Caco-2 (cell line): Measurements from ENCODE around the gene CDK5RAP1. TPM values are rescaled to one million over a fixed set of nuclear protein-coding genes. Genes with fewer than 3 reads are reported as not detected.

Source experiments
- BruUV-seq: library from RNA; stranded (reverse); fragments of 400-500 nt; replicated peaks from 2 replicates; lab custom pipeline; 2021; lab: Mats Ljungman, UMichigan
- CTCF ChIA-PET: fragments of 300-600 bp; sonication (Branson Sonifier 250); formaldehyde crosslinking; loops from one replicate; lab custom pipeline; 2022; ENCODE audit warnings: antibody characterized with exemption; lab: Charles Lee
- POLR2A ChIA-PET: fragments of 300-600 bp; sonication (Branson Sonifier 250); formaldehyde crosslinking; loops from one replicate; lab custom pipeline; 2022; ENCODE audit warnings: antibody characterized with exemption; lab: Charles Lee
- DNase-seq, 2 experiments: peaks; one replicate each; pipeline versions ENCODE4 v3.0.0 to v3.0.0-alpha.2; 2020 to 2022
- H3K27me3 ChIP-seq: replicated peaks from 2 replicates; pipeline ENCODE4 v1.6.0; 2011; ENCODE audit warnings: low read length; ENCODE audit not compliant: control insufficient read depth, insufficient read depth
- H3K36me3 ChIP-seq: 2 replicates; pipeline ENCODE4 v1.5.1; 2011; ENCODE audit warnings: low read length; ENCODE audit not compliant: control insufficient read depth, insufficient read depth
- H3K4me1 ChIP-seq: fragments of 250-450 bp; sonication (Bioruptor Pico); 2 replicates; pipeline ENCODE4 v1.5.1; 2020; ENCODE audit warnings: mild to moderate bottlenecking
- H3K4me3 ChIP-seq: 2 replicates; pipeline ENCODE4 v1.5.1; 2011; ENCODE audit warnings: low read depth, mild to moderate bottlenecking, control low read depth, low read length
- H3K9me3 ChIP-seq: fragments of 250-450 bp; sonication (Bioruptor Pico); 2 replicates; pipeline ENCODE4 v1.5.1; 2020; ENCODE audit warnings: mild to moderate bottlenecking, moderate library complexity
- H3K27ac Mint-ChIP-seq: one replicate; pipeline ENCODE4 v1.8.0; 2022; ENCODE audit warnings: mixed read lengths; ENCODE audit not compliant: unreplicated experiment
- H3K27me3 Mint-ChIP-seq: one replicate; pipeline ENCODE4 v1.8.0; 2022; ENCODE audit warnings: mixed read lengths; ENCODE audit not compliant: insufficient read depth, unreplicated experiment
- H3K36me3 Mint-ChIP-seq: one replicate; pipeline ENCODE4 v1.8.0; 2022; ENCODE audit warnings: mild to moderate bottlenecking, mixed read lengths; ENCODE audit not compliant: insufficient read depth, unreplicated experiment
- H3K4me1 Mint-ChIP-seq: one replicate; pipeline ENCODE4 v1.8.0; 2022; ENCODE audit warnings: low read depth, mixed read lengths; ENCODE audit not compliant: unreplicated experiment
- H3K4me3 Mint-ChIP-seq: one replicate; pipeline ENCODE4 v1.8.0; 2022; ENCODE audit warnings: mild to moderate bottlenecking, moderate library complexity, mixed read lengths; ENCODE audit not compliant: unreplicated experiment
- H3K9me3 Mint-ChIP-seq: one replicate; pipeline ENCODE4 v1.8.0; 2022; ENCODE audit warnings: mixed read lengths; ENCODE audit not compliant: unreplicated experiment
- CTCF ChIP-seq, 2 experiments: fragments of 200-600 bp in 1 of 2; IDR thresholded peaks; 1 replicate in 1 of 2; 2 replicates in 1 of 2; pipeline versions ENCODE4 v1.5.1 to v1.8.0; 2011 to 2022; ENCODE audit warnings: antibody characterized with exemption in 1 of 2, control low read depth in 1 of 2, inconsistent platforms in 1 of 2, low read depth in 1 of 2, low read length in 1 of 2, mild to moderate bottlenecking in 1 of 2, moderate library complexity in 1 of 2; ENCODE audit not compliant: insufficient read depth in 1 of 2, severe bottlenecking in 1 of 2, unreplicated experiment in 1 of 2
- intact Hi-C: fragments of 100-400 bp; cut with micrococcal nuclease; formaldehyde crosslinking; loops from one replicate; pipeline ENCODE4 v1.10.0; 2022; ENCODE audit not compliant: unreplicated experiment
- total RNA-seq: library from RNA; stranded (reverse); gene quantifications from 2 replicates; pipeline ENCODE4 v1.2.3, GENCODE V29; 2022

CDK5RAP1 gene
- total RNA-seq, 1 experiment from 2014 or later = 116 TPM

DNA sequence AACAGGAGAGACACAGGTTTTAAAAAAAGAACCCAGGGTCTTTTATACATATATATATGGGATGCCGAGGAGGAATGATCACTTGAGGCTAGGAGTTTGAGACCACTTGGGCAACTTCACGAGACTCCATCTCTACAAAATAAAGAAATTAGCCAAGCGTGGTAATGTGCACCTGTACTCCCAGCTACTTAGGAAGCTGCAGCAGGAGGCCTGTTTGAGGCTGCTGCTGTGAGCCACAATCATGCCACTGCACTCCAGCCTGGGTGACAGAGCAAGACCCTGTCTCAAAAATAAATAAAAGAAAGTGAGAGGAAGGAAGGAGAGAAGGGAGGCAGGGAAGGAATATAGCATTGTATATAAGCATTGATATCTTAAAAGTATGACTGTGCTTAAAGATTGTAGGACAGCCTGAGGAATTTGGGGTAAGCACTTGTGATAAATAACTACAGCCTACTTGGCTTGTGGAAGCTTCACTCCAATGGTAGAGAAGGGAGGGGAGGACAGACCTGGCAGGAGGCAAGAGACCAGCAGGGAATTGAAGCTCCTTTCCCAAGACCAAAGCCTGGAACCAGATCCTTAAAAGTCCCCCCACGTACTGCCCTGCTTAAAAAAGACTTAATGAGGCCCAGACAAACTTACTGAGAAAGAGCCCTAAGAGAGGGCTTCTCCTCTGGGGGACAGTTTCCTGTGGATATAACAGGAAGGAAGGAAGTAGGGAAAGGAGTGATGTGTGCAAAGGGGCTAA is 44.7 kb upstream of the CDK5RAP1 start:
- no peaks in the 10 kb centered on the region for H3K27me3 Mint-ChIP-seq
- ChIA-PET CTCF (interaction anchor here (1.3 to 2.3 kb wide), 2 partner anchors 45 to 222 kb away, joined by 3 to 13 read pairs; partner anchors contain the start of gene CDK5RAP1), POLR2A (interaction anchor here (0.6 kb wide), 1 partner anchor 190 kb away, joined by 3 read pairs; no protein-coding TSS in a partner anchor)
- peaks cover 26% of the 10 kb centered on the region for H3K4me1 Mint-ChIP-seq
- H3K9me3 ChIP-seq = no peaks in the 10 kb centered on the region
- intact Hi-C loops = no loop called here
- H3K4me1 ChIP-seq = peaks cover 16% of the 10 kb centered on the region
- peaks cover 10% of the 10 kb centered on the region for H3K9me3 Mint-ChIP-seq
- H3K27me3 ChIP-seq = no peaks in the 10 kb centered on the region
- H3K36me3 Mint-ChIP-seq = no peaks in the 10 kb centered on the region
- H3K36me3 ChIP-seq = no peaks in the 10 kb centered on the region
- BruUV-seq = no TSS peak
- TF ChIP-seq CTCF (IDR thresholded peaks at IDR 0.05; ENCODE audit: insufficient read depth in 1 of 2, low read depth in 1 of 2, low read length in 1 of 2, severe bottlenecking in 1 of 2, unreplicated experiment in 1 of 2) = no peak
- no peak overlapping the region for H3K4me3 Mint-ChIP-seq
- no peak for DNase-seq
- H3K27ac Mint-ChIP-seq = no peak overlapping the region
- H3K4me3 ChIP-seq = no peak overlapping the region

DNA sequence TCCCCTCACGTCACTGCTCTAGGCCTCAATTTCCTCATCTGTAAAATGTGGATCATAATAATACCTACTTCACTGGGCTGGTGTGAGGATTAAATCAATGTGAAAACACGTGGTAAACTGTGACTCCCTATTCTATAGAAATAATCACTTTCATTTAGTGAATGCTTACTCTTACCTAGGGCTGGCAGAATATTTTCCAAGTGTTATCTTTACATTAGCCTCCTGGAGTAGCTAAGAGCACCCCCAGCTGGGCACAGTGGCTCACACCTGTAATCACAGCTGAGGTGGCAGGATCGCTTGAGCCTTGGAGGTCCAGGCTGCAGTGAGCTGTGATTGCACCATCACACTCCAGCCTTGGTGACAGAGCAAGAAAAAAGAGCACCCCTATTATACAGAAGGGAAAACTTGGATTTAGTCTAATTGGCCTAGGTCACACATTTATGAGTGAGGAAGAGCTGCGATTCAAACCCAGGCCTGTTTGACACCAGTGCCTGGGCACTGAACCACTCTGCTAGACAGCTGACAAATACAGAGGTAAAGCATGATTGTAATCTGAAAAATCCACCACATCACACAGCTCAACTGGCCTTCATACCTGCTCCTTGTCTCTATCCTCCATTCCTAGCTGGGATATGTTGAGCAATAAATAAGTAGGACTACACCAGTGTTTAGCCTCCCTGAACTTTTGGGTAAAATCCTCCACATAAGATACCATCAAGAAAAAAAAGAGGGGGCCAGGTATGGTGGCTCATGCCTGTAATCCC is 43.7 kb upstream of the CDK5RAP1 start:
- peak; percentile 17 to 56 for TF ChIP-seq CTCF (IDR thresholded peaks at IDR 0.05; ENCODE audit: insufficient read depth in 1 of 2, low read depth in 1 of 2, low read length in 1 of 2, severe bottlenecking in 1 of 2, unreplicated experiment in 1 of 2)
- peaks cover 10% of the 10 kb centered on the region for H3K9me3 Mint-ChIP-seq
- H3K9me3 ChIP-seq = no peaks in the 10 kb centered on the region
- DNase-seq = peak; percentile 64 to 67
- ChIA-PET POLR2A (interaction anchor here (0.6 to 1.7 kb wide), 3 partner anchors 15 to 548 kb away, joined by 3 to 25 read pairs (median 6); partner anchors contain the start of gene CBFA2T2), CTCF (interaction anchor here (0.6 to 2.4 kb wide), 12 partner anchors 9 to 770 kb away, joined by 3 to 17 read pairs (median 4); partner anchors contain the start of genes CBFA2T2 and CDK5RAP1)
- peak overlapping the region; percentile 72 for H3K4me3 ChIP-seq
- H3K27ac Mint-ChIP-seq = no peak overlapping the region
- no peaks in the 10 kb centered on the region for H3K27me3 Mint-ChIP-seq
- H3K36me3 ChIP-seq = no peaks in the 10 kb centered on the region
- no peaks in the 10 kb centered on the region for H3K27me3 ChIP-seq
- H3K36me3 Mint-ChIP-seq = no peaks in the 10 kb centered on the region
- peak overlapping the region; percentile 89 for H3K4me3 Mint-ChIP-seq
- peaks cover 26% of the 10 kb centered on the region for H3K4me1 Mint-ChIP-seq
- no TSS peak for BruUV-seq
- H3K4me1 ChIP-seq = peaks cover 22% of the 10 kb centered on the region
- intact Hi-C loops = loop anchor here (1.0 to 5.0 kb wide), 2 partner anchors 44 to 287 kb away; partner anchors contain the start of genes CDK5RAP1 and ZNF341
